ENCODE data around the gene TOR2A.

The TOR2A gene

DNA sequence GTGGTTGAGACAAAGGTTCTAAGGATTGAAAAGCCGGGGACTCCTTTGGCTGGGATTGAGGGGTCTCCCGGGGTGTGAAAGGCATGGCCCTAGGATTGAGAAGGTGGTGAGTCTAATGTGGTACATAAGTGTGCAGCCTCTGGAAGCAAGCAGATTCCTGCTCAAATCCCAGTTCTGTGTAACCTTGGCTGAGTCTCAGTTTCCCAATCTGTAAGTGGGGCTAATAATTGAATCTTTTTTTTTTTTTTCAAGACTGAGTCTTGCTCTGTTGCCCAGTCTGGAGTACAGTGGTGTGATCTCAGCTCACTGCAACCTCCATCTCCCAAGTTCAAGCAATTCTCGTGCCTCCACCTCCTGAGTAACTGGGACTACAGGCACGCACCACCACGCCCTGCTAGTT, 37.5 kb upstream of the TOR2A start:
- in situ Hi-C loops (cut with MboI; ENCODE audit: low sequenced_read_pairs, unreplicated experiment): no loop called here
- TF ChIP-seq, protein P1, sequence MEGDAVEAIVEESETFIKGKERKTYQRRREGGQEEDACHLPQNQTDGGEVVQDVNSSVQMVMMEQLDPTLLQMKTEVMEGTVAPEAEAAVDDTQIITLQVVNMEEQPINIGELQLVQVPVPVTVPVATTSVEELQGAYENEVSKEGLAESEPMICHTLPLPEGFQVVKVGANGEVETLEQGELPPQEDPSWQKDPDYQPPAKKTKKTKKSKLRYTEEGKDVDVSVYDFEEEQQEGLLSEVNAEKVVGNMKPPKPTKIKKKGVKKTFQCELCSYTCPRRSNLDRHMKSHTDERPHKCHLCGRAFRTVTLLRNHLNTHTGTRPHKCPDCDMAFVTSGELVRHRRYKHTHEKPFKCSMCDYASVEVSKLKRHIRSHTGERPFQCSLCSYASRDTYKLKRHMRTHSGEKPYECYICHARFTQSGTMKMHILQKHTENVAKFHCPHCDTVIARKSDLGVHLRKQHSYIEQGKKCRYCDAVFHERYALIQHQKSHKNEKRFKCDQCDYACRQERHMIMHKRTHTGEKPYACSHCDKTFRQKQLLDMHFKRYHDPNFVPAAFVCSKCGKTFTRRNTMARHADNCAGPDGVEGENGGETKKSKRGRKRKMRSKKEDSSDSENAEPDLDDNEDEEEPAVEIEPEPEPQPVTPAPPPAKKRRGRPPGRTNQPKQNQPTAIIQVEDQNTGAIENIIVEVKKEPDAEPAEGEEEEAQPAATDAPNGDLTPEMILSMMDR (IDR thresholded peaks at IDR 0.05; ENCODE audit: borderline replicate concordance, control extremely low read depth, extremely low read depth, insufficient read depth, missing control alignments): no peak
- DNase-seq (ENCODE audit: low spot score): no peak

GRCh38 chr9:127771570-127772189, 36.6 kb upstream of the TOR2A start:
- no peak for DNase-seq (ENCODE audit: low spot score)
- TF ChIP-seq, protein P1 (IDR thresholded peaks at IDR 0.05; ENCODE audit: borderline replicate concordance, control extremely low read depth, extremely low read depth, insufficient read depth, missing control alignments): no peak
- in situ Hi-C loops (cut with MboI; ENCODE audit: low sequenced_read_pairs, unreplicated experiment): no loop called here

GRCh38 chr9:127770905-127771569, 35.9 kb upstream of the TOR2A start:
- DNase-seq (ENCODE audit: low spot score): peak; percentile 98

GRCh38 chr9:127770583-127770904, 35.5 kb upstream of the TOR2A start:
- no peak for DNase-seq (ENCODE audit: low spot score)
- in situ Hi-C loops (cut with MboI; ENCODE audit: low sequenced_read_pairs, unreplicated experiment): no loop called here
- TF ChIP-seq, protein P1 (IDR thresholded peaks at IDR 0.05; ENCODE audit: borderline replicate concordance, control extremely low read depth, extremely low read depth, insufficient read depth, missing control alignments): no peak

More at GRCh38 chr9:127770905-127771569, 35.9 kb upstream of the TOR2A start:
- TF ChIP-seq, protein P1 (IDR thresholded peaks at IDR 0.05; ENCODE audit: borderline replicate concordance, control extremely low read depth, extremely low read depth, insufficient read depth, missing control alignments): no peak
- in situ Hi-C loops (cut with MboI; ENCODE audit: low sequenced_read_pairs, unreplicated experiment): no loop called here

DNA sequence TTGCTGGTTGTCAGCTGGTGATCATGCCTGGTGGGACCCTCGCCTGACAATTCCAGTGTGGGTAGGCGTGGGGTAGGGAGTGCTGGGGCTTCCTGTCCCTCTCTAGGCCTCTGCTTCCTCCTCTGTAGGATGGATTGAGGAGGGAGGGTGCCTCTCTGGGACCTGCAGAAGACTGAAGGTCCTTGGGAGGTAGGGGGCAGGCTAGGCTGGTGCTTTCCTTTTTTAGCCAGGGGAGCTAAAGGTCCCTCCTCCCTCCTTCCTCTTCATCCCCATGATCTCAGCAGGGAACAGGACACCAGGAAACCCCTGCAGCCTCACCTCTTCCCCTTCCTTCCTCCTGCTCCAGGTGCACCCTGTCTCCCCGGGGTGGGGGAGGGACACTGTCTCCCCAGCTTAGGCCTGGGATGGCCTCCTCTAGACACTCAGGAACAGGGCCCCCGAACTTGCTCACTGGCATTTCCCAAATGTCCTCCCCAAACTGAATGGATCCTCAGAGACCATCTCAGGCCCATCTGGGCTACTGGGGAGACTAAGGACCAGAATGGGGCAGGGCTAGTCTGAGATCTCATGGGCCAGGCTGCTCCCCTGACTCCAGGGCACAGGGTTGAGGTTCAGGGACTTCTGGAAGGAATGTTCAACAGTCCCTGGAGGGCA, 35.0 kb upstream of the TOR2A start:
- in situ Hi-C loops (cut with MboI; ENCODE audit: low sequenced_read_pairs, unreplicated experiment): no loop called here
- TF ChIP-seq, protein P1 (IDR thresholded peaks at IDR 0.05; ENCODE audit: borderline replicate concordance, control extremely low read depth, extremely low read depth, insufficient read depth, missing control alignments): no peak
- no peak for DNase-seq (ENCODE audit: low spot score)

- in situ Hi-C loops (cut with MboI; ENCODE audit: low sequenced_read_pairs, unreplicated experiment): no loop called here
- TF ChIP-seq, protein P1 (IDR thresholded peaks at IDR 0.05; ENCODE audit: borderline replicate concordance, control extremely low read depth, extremely low read depth, insufficient read depth, missing control alignments): no peak
- DNase-seq (ENCODE audit: low spot score): no peak
Measured at GRCh38 chr9:127769101-127769500, 34.0 kb upstream of the TOR2A start.

All from GM13976 (cell line).